GM21528 (cell line): ENCODE measurements around the gene RGS21.

Source experiments
- ATAC-seq: cut with Tn5 transposase; IDR thresholded peaks from one replicate; pipeline ENCODE4 v1.9.1; 2021; ENCODE audit warnings: mild to moderate bottlenecking, moderate library complexity; ENCODE audit not compliant: unreplicated experiment, low FRiP score

RGS21 gene

GRCh38 chr1:192378276-192378675 is 61.5 kb downstream of the RGS21 start:
- ATAC-seq: no peak

DNA sequence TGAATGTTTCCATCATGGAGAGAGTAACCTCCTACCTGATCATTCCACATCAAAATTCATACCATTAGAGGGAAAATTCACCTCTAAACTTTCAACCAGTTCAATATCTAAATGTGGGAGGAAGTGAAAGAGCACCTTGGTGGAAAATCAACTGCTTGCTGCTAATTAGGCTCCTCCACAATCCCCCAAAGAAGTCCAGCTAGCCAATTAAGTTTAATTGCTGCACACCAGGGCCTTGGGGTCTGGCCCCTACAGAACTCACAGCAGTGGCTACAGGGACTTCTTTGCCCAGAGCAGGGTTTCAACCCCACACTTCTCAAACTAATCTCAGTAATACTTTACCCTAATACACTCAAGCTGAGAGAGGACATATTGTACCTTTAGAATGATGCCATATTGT is 62.1 kb downstream of the RGS21 start:
- no peak for ATAC-seq

GRCh38 chr1:192379554-192379953 is 62.8 kb downstream of the RGS21 start:
- ATAC-seq: no peak

- no peak for ATAC-seq
Measured at GRCh38 chr1:192382758-192383157, 66.0 kb downstream of the RGS21 start.

GRCh38 chr1:192386051-192386650 is 69.4 kb downstream of the RGS21 start:
- ATAC-seq: no peak

- ATAC-seq: no peak
Measured at GRCh38 chr1:192395211-192395610, 78.4 kb downstream of the RGS21 start.

DNA sequence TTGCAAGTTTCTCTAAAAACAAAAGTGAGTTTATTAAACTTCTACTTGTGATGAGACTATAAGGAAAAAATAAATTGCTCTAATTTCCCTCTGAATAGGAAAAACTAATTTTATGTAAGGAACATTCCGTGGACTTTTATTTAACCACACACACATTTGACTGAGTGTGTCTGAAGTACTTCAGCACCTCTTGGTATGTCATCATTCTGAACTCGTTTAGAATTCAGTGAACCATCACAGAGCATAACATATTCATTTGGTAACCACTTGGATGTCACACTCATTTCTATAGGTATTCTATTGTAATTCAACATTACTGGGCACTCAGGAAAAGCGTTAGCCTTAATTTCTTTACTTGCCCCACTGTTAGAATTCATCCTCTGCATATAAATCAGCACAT is 79.1 kb downstream of the RGS21 start:
- ATAC-seq: no peak

DNA sequence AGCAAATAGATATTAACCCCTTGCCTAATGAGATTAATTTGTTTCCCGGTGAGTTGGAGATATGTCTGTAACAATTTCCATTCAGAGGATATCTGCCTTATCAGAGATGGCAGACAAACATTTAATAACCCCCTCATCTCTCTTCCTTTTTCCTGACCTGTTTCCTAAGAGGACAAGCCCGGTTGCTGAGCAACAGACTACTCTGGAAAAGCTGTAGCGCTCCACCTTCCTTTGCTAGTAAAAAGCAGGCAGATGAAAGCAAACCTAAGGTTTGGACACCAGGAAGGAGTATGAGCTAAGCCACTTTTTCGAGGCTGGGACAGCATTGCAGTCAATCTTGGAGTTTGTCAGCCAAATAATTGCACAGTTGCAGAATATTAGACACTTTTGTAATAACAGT is 82.4 kb downstream of the RGS21 start:
- ATAC-seq: no peak

DNA sequence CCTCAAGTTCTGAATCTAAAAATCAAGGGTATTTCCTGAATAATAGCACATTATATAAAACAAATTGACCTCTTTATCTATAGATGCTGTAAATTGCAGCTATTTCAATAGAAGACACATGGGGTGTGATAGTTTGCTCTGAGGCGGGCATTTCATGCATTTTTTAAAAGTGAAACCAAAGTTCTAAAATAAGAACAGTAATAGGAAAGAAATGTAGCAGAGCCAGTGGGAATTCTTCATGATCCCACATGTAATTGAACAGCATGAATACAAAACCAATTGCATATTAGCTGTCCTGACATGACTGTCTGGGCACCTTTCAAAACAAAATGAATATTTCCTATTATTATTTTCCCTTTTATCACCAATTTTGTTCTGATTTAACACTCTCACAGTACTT is 85.0 kb downstream of the RGS21 start:
- ATAC-seq: no peak

DNA sequence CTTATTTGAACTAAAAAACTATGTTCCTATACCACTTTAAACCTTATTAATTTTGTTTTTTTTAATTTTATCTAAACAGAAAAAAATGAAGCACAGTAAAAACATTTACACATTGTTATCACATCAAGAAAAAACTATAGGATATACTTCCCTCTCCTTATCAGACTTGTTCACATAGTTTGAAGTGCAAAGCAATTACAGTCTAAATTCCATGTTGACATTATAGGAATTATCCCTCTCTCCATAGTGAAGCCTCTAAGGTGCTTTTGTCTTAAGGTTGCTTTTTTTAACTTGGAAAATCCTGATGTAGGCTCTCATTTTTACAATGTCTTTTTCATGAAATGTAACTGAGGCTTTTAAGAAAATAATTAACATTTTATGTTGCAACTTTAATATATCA is 85.8 kb downstream of the RGS21 start:
- no peak for ATAC-seq

GRCh38 chr1:192407206-192407605 is 90.4 kb downstream of the RGS21 start:
- no peak for ATAC-seq
